ENCODE measurements around the gene MFAP2.

GRCh38 chr1:16969057-16969611, 11.3 kb downstream of the MFAP2 start:
- no peak for TF ChIP-seq FOXM1 (IDR thresholded peaks at IDR 0.05; ENCODE audit: borderline replicate concordance, low read depth)
- no peak for TF ChIP-seq CREB1 (IDR thresholded peaks at IDR 0.05; ENCODE audit: low read depth)
- TF ChIP-seq RAD21 (IDR thresholded peaks at IDR 0.05; ENCODE audit: low read depth): no peak
- no peak for TF ChIP-seq CEBPB (IDR thresholded peaks at IDR 0.05)
- TF ChIP-seq MAX (IDR thresholded peaks at IDR 0.05): no peak
- TF ChIP-seq TAF1 (IDR thresholded peaks at IDR 0.05; ENCODE audit: low read depth): no peak
- TF ChIP-seq EP300 (IDR thresholded peaks at IDR 0.05; ENCODE audit: borderline replicate concordance): no peak
- no peak for TF ChIP-seq YY1 (IDR thresholded peaks at IDR 0.05; ENCODE audit: low read depth)
- no peak for TF ChIP-seq TEAD4 (IDR thresholded peaks at IDR 0.05)
- no peak for TF ChIP-seq NFIC (IDR thresholded peaks at IDR 0.05)
- no peak for TF ChIP-seq TCF12 (IDR thresholded peaks at IDR 0.05; ENCODE audit: low read depth)
- no peak for TF ChIP-seq REST (IDR thresholded peaks at IDR 0.05; ENCODE audit: low read depth)
